ENCODE data around the gene PGAP3.

PGAP3 gene

GRCh38 chr17:39626171-39627046 is 61.4 kb downstream of the PGAP3 start, which contains the start of gene PPP1R1B:
PPP1R1B (plus strand) TSS chr17:39626952; CDS start chr17:39627393, 441 bp downstream.
- in situ Hi-C loops (cut with MboI; ENCODE audit: low sequenced_read_pairs): loop anchor here (10.0 kb wide), 1 partner anchor 58 kb away; the partner anchor contains the start of gene PGAP3

GRCh38 chr17:39625198-39625785 is 62.6 kb downstream of the PGAP3 start:
- in situ Hi-C loops (cut with MboI; ENCODE audit: low sequenced_read_pairs): loop anchor here (10.0 kb wide), 1 partner anchor 60 kb away; the partner anchor contains the start of gene PGAP3

- in situ Hi-C loops (cut with MboI; ENCODE audit: low sequenced_read_pairs): loop anchor here (10.0 kb wide), 1 partner anchor 60 kb away; the partner anchor contains the start of gene PGAP3
Observed at GRCh38 chr17:39624313-39624712, 63.5 kb downstream of the PGAP3 start.

GRCh38 chr17:39623356-39623950 is 64.4 kb downstream of the PGAP3 start:
- in situ Hi-C loops (cut with MboI; ENCODE audit: low sequenced_read_pairs): loop anchor here (10.0 kb wide), 1 partner anchor 61 kb away; the partner anchor contains the start of gene PGAP3

GRCh38 chr17:39622380-39623006 is 65.4 kb downstream of the PGAP3 start:
- in situ Hi-C loops (cut with MboI; ENCODE audit: low sequenced_read_pairs): loop anchor here (10.0 kb wide), 1 partner anchor 62 kb away; the partner anchor contains the start of gene PGAP3

GRCh38 chr17:39621523-39622379 is 66.1 kb downstream of the PGAP3 start:
- in situ Hi-C loops (cut with MboI; ENCODE audit: low sequenced_read_pairs): loop anchor here (10.0 kb wide), 1 partner anchor 63 kb away; the partner anchor contains the start of gene PGAP3

Measured in HL-60/S4 treated with retinoic acid at 250 ng/mL for 4 days and 3 days (cell line).